ENCODE results near the gene EFCAB6.
"Not testable (repeated sequence)": the region's sequence is repeated elsewhere in the genome, so short reads cannot be mapped to it uniquely, and the experiment has no call there.

EFCAB6 gene

GRCh38 chr22:43698403-43698802 lies 113.7 kb downstream of the EFCAB6 start:
- no peak for DNase-seq

DNA sequence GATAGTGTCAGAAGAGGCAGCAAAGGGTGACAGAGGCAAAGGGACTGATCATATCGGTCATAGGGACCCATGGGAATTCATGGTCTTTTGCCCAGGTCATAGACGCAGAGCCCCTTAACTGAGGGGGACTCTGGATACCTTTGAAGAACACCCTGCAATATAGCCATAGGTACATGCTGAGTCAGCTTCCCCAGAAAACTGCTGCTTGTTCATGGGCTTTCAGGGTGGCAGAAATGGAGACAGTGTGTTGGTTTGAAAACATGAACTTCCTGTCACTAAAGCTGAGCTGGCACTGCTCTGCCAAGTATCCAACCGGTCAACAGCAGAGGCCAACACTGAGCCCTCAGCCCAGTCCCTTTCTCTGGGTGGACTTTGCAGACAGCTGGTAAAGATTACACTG lies 114.2 kb downstream of the EFCAB6 start:
- DNase-seq = no peak

DNA sequence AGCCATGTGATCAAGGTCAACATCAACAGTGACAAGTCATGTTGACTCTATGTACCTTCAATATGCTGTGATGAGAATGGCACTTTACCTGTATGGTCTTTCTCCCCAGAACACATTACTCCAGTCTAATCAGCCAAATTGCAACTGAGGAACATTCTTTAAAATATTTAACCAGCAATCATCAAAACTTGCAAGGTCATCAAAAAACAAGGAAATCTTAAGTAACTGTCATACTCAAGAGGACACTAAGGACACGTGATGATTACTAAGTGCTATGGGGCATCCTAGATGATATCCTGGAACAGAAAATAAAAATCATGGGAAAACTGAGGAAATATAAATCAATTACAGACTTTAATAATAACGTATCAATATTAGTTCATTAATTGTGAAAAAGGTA lies 118.9 kb downstream of the EFCAB6 start:
- no peak for DNase-seq

GRCh38 chr22:43689356-43689755 lies 122.7 kb downstream of the EFCAB6 start:
- no peak for DNase-seq

GRCh38 chr22:43682851-43683250 lies 129.3 kb downstream of the EFCAB6 start:
- DNase-seq = no peak

DNA sequence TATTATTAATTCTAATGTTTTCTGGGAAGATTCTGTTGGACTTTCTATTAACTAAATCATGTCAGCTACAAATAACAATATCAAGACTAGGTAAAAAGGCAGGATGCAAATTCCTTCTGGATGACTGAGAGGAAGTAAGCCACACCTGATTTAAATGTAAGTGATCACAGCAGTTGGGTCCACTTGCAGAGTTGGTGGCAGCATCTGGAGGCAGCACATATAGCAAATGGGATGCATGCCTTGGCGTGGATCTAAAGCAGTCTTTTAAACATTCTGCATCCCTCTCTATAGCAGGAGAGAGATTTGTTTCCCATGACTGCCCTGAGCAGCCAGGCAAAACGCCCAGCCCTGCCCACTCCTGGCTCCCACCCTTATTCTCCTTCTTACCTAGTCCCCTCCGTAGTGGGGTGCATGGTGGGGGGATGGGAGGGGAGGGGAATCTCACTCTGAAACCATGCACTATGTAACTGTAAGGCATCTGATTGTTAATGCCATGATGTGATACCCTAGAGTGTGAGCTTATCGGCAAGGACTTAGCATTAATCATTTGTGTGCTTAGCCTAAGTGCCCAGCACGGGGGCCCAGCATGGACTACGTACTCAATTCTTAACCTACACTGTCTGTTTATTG lies 130.3 kb downstream of the EFCAB6 start:
- no peak for DNase-seq

DNA sequence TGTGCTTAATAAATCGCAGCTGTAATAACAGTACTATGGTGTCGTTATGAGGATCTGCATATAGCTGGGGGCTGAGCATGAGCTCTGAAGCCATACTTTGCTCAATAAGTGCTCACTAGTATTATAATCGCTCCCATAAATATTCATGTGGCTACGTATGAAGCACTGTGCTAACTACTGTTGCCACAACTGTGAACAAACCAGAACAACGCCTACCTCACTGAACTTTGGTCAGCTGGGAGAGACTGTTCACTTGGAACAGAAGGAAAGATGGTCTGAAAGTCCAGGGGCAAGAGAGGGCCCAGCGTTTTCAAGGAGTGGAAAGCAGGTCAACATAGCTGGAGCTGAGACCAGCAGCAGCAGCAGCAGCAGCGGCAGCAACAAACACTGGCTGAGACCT lies 141.6 kb downstream of the EFCAB6 start:
- DNase-seq = no peak

DNA sequence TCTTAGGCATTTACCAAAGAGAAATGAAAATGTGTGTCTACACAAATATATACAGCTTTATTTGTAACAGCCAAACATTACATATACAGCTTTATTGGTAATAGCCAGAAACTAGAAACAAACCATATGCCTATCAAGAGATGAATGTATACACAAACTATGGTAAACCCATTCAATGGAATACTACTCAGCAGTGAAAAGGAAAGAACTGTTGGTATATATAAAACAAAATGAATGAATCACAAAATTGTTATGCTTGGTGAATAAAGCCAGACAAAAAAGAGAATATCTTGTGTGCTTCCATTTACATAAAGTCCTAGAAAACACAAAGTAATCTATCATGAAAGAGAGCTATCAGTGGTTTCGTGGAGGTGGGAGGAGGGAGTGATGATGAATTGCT lies 142.9 kb downstream of the EFCAB6 start:
- no peak for DNase-seq

DNA sequence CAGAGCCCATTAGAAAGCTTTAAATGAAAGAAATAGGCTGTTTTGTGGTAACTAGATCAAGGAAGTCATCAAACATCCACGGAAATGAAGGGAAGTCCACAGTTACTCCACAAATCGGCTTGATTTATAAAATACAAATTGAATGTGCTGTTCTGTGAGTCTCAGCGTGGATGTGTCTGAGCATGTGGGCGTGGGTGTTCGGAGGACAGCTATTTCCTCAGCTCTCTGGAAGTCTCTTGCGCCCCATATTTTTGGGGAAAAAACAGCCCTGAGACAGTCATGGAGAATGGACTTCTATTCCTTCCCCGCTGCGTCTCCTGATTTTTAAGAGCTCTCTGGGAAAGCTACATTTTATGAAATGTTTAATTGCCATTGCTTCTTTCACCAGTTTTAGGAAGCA lies 144.4 kb downstream of the EFCAB6 start:
- DNase-seq = no peak

- DNase-seq = no peak
Measured at GRCh38 chr22:43666457-43666856, 145.6 kb downstream of the EFCAB6 start.

GRCh38 chr22:43658823-43659222 lies 153.3 kb downstream of the EFCAB6 start:
- no peak for DNase-seq

GRCh38 chr22:43656581-43656980 lies 155.5 kb downstream of the EFCAB6 start:
- DNase-seq = not testable (repeated sequence)

DNA sequence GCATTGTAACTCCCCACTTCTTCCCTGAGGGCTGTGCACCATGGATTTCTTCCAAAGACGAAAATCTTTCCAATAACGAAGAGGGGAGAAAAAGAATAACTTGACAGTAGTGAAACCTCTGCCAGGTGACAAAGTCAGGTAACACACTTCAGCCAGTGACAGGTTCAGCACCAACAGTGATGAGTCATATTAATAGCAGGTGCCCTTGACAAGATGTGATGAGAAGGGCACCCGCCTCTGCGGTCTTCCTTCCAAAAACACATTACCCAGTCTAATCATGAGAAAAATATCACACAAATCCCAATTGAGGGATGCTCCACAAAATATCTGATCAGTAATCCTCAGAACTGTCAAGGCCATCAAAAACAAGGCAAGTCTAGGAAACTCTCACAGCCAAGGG lies 157.8 kb downstream of the EFCAB6 start:
- DNase-seq = no peak

- no peak for DNase-seq
Measured at GRCh38 chr22:43652845-43653244, 159.3 kb downstream of the EFCAB6 start.

GRCh38 chr22:43643387-43643786 lies 168.7 kb downstream of the EFCAB6 start:
- DNase-seq = no peak

DNA sequence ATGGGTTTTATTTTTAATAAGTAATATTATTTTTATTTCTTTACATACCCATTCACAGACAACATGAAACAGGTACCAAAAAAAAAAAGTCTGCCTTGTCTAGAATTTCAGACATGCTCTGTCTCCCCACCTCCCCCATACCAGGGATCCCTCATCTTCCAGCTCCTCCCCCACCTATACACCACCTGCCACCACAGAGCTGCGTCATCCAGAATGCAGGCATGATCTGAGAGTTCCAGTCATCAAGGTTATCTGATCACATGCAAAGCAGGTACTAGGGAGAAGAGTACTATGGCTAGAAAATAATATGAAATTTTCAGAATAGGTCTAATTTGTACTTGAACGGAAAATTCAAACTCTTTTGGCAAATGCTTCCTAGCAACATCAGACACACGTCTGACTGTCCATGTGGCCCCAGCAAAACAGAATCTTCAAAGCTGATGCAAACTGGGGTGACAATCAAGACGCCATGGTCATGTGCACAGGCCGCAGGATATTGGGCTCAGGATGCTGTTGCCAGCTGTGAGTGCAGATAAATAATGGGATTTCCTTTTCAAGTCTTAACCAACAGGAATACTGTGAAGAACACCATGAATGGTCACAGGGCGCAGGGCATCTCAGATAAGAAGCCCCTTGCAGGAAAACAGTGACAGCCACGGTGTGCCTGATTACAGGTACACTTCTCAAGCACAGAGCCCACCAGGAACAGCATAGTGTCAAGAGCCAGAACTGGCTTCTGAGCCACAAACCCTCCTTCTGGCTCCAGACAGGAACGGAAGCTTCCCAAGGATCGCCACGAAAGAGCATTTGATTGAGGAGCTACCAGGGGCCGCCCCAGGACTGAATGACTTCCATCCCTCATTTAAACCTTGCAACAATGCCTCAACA lies 169.5 kb downstream of the EFCAB6 start:
- DNase-seq = no peak

- no peak for DNase-seq
Measured at GRCh38 chr22:43639228-43639948, 172.7 kb downstream of the EFCAB6 start.

GRCh38 chr22:43637275-43638260 lies 174.5 kb downstream of the EFCAB6 start:
- no peak for DNase-seq

DNA sequence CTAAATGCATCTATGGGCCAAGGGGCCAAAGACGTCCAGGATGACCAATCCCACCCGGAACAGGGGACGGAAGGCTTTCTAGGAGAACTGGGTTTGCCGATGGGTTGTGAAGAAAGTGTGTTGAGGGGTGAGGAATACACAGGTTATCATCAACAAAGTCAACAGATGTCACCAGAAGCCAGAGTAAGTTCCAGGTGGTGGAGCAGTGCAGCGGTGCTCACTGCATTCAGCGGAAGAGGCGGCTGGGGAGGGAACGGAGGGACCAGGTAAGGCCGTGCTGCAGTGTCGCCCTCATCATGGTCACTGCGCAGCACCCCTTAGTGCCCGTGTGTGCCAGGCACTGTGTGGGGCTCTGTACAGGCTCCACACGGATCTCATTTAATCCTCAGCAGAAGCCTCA lies 176.0 kb downstream of the EFCAB6 start:
- no peak for DNase-seq

DNA sequence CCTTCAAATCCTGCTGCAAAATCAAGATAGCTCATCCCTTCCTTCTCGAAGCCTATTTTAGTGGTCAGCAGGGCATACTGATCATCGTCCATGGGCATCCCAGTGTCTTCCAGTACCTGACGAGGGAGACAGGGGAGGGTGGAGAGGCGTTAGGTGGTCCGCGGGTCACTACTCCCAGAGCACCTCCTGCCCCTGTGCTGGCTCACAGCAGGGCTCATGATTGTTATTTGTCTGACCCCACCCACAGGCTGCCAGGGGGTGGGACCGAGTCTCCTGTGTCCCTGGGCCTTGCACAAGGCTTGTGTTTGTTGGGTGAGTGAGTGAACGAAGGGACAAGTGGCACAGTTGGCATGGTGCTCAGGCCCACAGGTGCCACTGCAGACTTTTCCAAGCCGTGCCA lies 177.0 kb downstream of the EFCAB6 start:
- no peak for DNase-seq

GRCh38 chr22:43634316-43634715 lies 177.8 kb downstream of the EFCAB6 start:
- no peak for DNase-seq

GRCh38 chr22:43633631-43634285 lies 178.3 kb downstream of the EFCAB6 start:
- no peak for DNase-seq

All from GOT3 (cell line).